Fibroblast of skin of right biceps (primary cell): ENCODE measurements around the gene XPA.
"Not testable (repeated sequence)": the region's sequence is repeated elsewhere in the genome, so short reads cannot be mapped to it uniquely, and the experiment has no call there.

Experiments
- DNase-seq: peaks from one replicate; pipeline ENCODE4 v3.0.0-alpha.2; 2013

XPA gene

GRCh38 chr9:97703437-97704344 lies 6.6 kb upstream of the XPA start:
- peak; percentile 79 for DNase-seq

- not testable (repeated sequence) for DNase-seq
These were observed 2.7 kb upstream of the XPA start for GRCh38 chr9:97699824-97700223.

GRCh38 chr9:97699281-97699680 lies 2.1 kb upstream of the XPA start:
- DNase-seq, result not testable (repeated sequence)

GRCh38 chr9:97698865-97699264 lies 1.7 kb upstream of the XPA start:
- DNase-seq, result no peak

- DNase-seq, result no peak
These were observed 697 bp upstream of the XPA start for GRCh38 chr9:97697837-97698236.

- DNase-seq, result no peak
These were observed 941 bp downstream of the XPA start for GRCh38 chr9:97695995-97696802.

- no peak for DNase-seq
These were observed 1.8 kb downstream of the XPA start for GRCh38 chr9:97695390-97695789.

GRCh38 chr9:97694769-97695168 lies 2.4 kb downstream of the XPA start:
- no peak for DNase-seq

GRCh38 chr9:97689401-97690180 lies 7.5 kb downstream of the XPA start:
- peak; percentile 33 for DNase-seq

GRCh38 chr9:97688654-97689053 lies 8.5 kb downstream of the XPA start:
- DNase-seq, result no peak

- DNase-seq, result no peak
These were observed 14.9 kb downstream of the XPA start for GRCh38 chr9:97682242-97682641.

- DNase-seq, result no peak
These were observed 21.5 kb downstream of the XPA start for GRCh38 chr9:97675655-97676054.

- no peak for DNase-seq
These were observed 23.2 kb downstream of the XPA start for GRCh38 chr9:97673922-97674321.

- DNase-seq, result no peak
These were observed 24.7 kb downstream of the XPA start for GRCh38 chr9:97672403-97672802.

GRCh38 chr9:97670586-97670985 lies 26.6 kb downstream of the XPA start:
- no peak for DNase-seq

- DNase-seq, result no peak
These were observed 28.7 kb downstream of the XPA start for GRCh38 chr9:97668485-97668884.

- DNase-seq, result no peak
These were observed 30.0 kb downstream of the XPA start for GRCh38 chr9:97666907-97667686.

- DNase-seq, result no peak
These were observed 31.4 kb downstream of the XPA start for GRCh38 chr9:97665742-97666141.

GRCh38 chr9:97660847-97661246 lies 36.3 kb downstream of the XPA start:
- DNase-seq, result no peak

GRCh38 chr9:97660340-97660739 lies 36.8 kb downstream of the XPA start:
- DNase-seq, result no peak

GRCh38 chr9:97659771-97660170 lies 37.4 kb downstream of the XPA start:
- no peak for DNase-seq

GRCh38 chr9:97658707-97659106 lies 38.4 kb downstream of the XPA start:
- DNase-seq, result no peak
